ENCODE measurements around the gene PLCB4. TPM values are rescaled to one million over a fixed set of nuclear protein-coding genes. Genes with fewer than 3 reads are reported as not detected.

PLCB4 gene
- total and polyA plus RNA-seq, 2 experiments from 2014 or later, result 6.5 to 16.1 TPM

GRCh38 chr20:9417665-9418064, 348.8 kb downstream of the PLCB4 start (continued):
- TF ChIP-seq ZNF462 (CRISPR knock-in tag; IDR thresholded peaks at IDR 0.05), result no peak

- Histone ChIP-seq H3K27me3 (ENCODE audit: insufficient read depth) (no peaks in the 10 kb centered on the region), H3K4me2 (no peak overlapping the region), H3K36me3 (ENCODE audit: insufficient read depth) (no peaks in the 10 kb centered on the region), H3F3A (replicated peaks; ENCODE audit: low read depth) (no peaks in the 10 kb centered on the region), H3K79me2 (replicated peaks; ENCODE audit: insufficient read depth) (no peaks in the 10 kb centered on the region), H3K4me1 (ENCODE audit: insufficient read depth) (no peaks in the 10 kb centered on the region), H3K9me2 (ENCODE audit: insufficient read depth) (no peaks in the 10 kb centered on the region), H4K20me1 (replicated peaks; ENCODE audit: insufficient read depth) (no peaks in the 10 kb centered on the region), H2AFZ (no peak overlapping the region), H3K4me3 (no peak overlapping the region), H3K27ac (ENCODE audit: low read depth) (no peak overlapping the region)
- Mint-ChIP-seq H3K27ac (no peak overlapping the region), H3K9me3 (no peaks in the 10 kb centered on the region), H3K36me3 (ENCODE audit: low read depth) (no peaks in the 10 kb centered on the region), H3K4me3 (no peak overlapping the region), H3K4me1 (no peaks in the 10 kb centered on the region), H3K27me3 (ENCODE audit: insufficient read depth, low read depth, poor library complexity) (no peaks in the 10 kb centered on the region)
- DNase-seq (ENCODE audit: low spot score) (no peak), ATAC-seq (no peak)
- TF ChIP-seq ETS1 (IDR thresholded peaks at IDR 0.05) (no peak), ZNF114 (CRISPR knock-in tag; IDR thresholded peaks at IDR 0.05) (no peak), ZNF462 (CRISPR knock-in tag; IDR thresholded peaks at IDR 0.05) (no peak), JUNB (IDR thresholded peaks at IDR 0.05; ENCODE audit: unreplicated experiment) (no peak), CREB1 (CRISPR knock-in tag; IDR thresholded peaks at IDR 0.05; ENCODE audit: low read depth) (no peak)
These were observed 353.6 kb downstream of the PLCB4 start for GRCh38 chr20:9422321-9423057.

Measured in GM23338 (cell line).